Activated CD4-positive, alpha-beta T cell treated with anti-CD3 and anti-CD28 coated beads, Interleukin-2, amount 10 ng/mL, durations not matched to agents 24 days and 14 days (primary cell): ENCODE measurements around the gene BTN2A1. TPM values are rescaled to one million over a fixed set of nuclear protein-coding genes. Genes with fewer than 3 reads are reported as not detected.
"Not testable (repeated sequence)": the region's sequence is repeated elsewhere in the genome, so short reads cannot be mapped to it uniquely, and the experiment has no call there.

Source experiments
- DNase-seq: peaks from one replicate; pipeline ENCODE4 v3.0.0; 2022
- H3K27ac Mint-ChIP-seq: one replicate; pipeline ENCODE4 v1.8.0; 2022; ENCODE audit warnings: mild to moderate bottlenecking, mixed read lengths
- H3K27me3 Mint-ChIP-seq: one replicate; pipeline ENCODE4 v1.8.0; 2022; ENCODE audit warnings: mixed read lengths
- H3K36me3 Mint-ChIP-seq: one replicate; pipeline ENCODE4 v1.8.0; 2022; ENCODE audit warnings: low read depth, mild to moderate bottlenecking, mixed read lengths
- H3K4me1 Mint-ChIP-seq: one replicate; pipeline ENCODE4 v1.8.0; 2021; ENCODE audit warnings: mixed read lengths
- H3K4me3 Mint-ChIP-seq: one replicate; pipeline ENCODE4 v1.8.0; 2022; ENCODE audit warnings: mild to moderate bottlenecking, moderate library complexity, mixed read lengths
- H3K9me3 Mint-ChIP-seq: one replicate; pipeline ENCODE4 v1.8.0; 2021; ENCODE audit warnings: mixed read lengths
- intact Hi-C: fragments of 100-400 bp; cut with micrococcal nuclease; formaldehyde crosslinking; loops from one replicate; pipeline ENCODE4 v1.15.1; 2023
- total RNA-seq: library from RNA; stranded (reverse); gene quantifications from 2 replicates; pipeline ENCODE4 v1.2.3, GENCODE V29; 2022

BTN2A1 gene
- 16.5 and 19.8 TPM in 2 replicates for total RNA-seq

- intact Hi-C loops: loop anchor here (1.0 to 5.0 kb wide), 5 partner anchors 15 to 116 kb away; partner anchors contain the start of genes BTN3A2 and BTN3A3
- Mint-ChIP-seq H3K36me3 (peaks cover 39% of the 10 kb centered on the region), H3K4me1 (peaks cover 48% of the 10 kb centered on the region), H3K9me3 (no peaks in the 10 kb centered on the region), H3K27ac (peak within 1 kb of the TSS; percentile 94), H3K4me3 (peak within 1 kb of the TSS; percentile 95), H3K27me3 (no peaks in the 10 kb centered on the region)
- DNase-seq: peak; percentile 92
Measured at GRCh38 chr6:26457806-26458688, at the start of gene BTN2A1. Gene BTN2A1, plus strand, starts transcription at chr6:26457955. Its CDS starts 682 bp downstream, at chr6:26458637.

- Mint-ChIP-seq H3K27me3 (no peaks in the 10 kb centered on the region), H3K4me1 (peaks cover 29% of the 10 kb centered on the region), H3K36me3 (peaks cover 81% of the 10 kb centered on the region), H3K9me3 (no peaks in the 10 kb centered on the region), H3K4me3 (no peak overlapping the region), H3K27ac (no peak overlapping the region)
- intact Hi-C loops: no loop called here
- no peak for DNase-seq
Measured at GRCh38 chr6:26408828-26409730, 48.7 kb upstream of the BTN2A1 start.

- H3K9me3 Mint-ChIP-seq: peaks cover 17% of the 10 kb centered on the region
- no peaks in the 10 kb centered on the region for H3K27me3 Mint-ChIP-seq
- H3K27ac Mint-ChIP-seq: peak overlapping the region; percentile 67
- peaks cover 14% of the 10 kb centered on the region for H3K4me1 Mint-ChIP-seq
- peaks cover 88% of the 10 kb centered on the region for H3K36me3 Mint-ChIP-seq
- no peak overlapping the region for H3K4me3 Mint-ChIP-seq
- DNase-seq: no peak
- intact Hi-C loops: no loop called here
Measured at GRCh38 chr6:26411751-26412150, 46.0 kb upstream of the BTN2A1 start.

- intact Hi-C loops: no loop called here
- H3K27ac Mint-ChIP-seq: peak overlapping the region; percentile 67
Measured at GRCh38 chr6:26412228-26412627, 45.5 kb upstream of the BTN2A1 start.

GRCh38 chr6:26412954-26413353 lies 44.8 kb upstream of the BTN2A1 start:
- H3K9me3 Mint-ChIP-seq: peaks cover 26% of the 10 kb centered on the region

More at GRCh38 chr6:26412228-26412627, 45.5 kb upstream of the BTN2A1 start:
- no peak overlapping the region for H3K4me3 Mint-ChIP-seq
- H3K4me1 Mint-ChIP-seq: peaks cover 9% of the 10 kb centered on the region
- peaks cover 87% of the 10 kb centered on the region for H3K36me3 Mint-ChIP-seq
- peaks cover 20% of the 10 kb centered on the region for H3K9me3 Mint-ChIP-seq
- DNase-seq: no peak
- no peaks in the 10 kb centered on the region for H3K27me3 Mint-ChIP-seq

GRCh38 chr6:26414281-26414680 lies 43.5 kb upstream of the BTN2A1 start:
- intact Hi-C loops: no loop called here
- peaks cover 78% of the 10 kb centered on the region for H3K36me3 Mint-ChIP-seq
- H3K9me3 Mint-ChIP-seq: peaks cover 29% of the 10 kb centered on the region
- H3K4me1 Mint-ChIP-seq: peaks cover 5% of the 10 kb centered on the region
- H3K4me3 Mint-ChIP-seq: no peak overlapping the region
- H3K27ac Mint-ChIP-seq: no peak overlapping the region
- DNase-seq: no peak
- H3K27me3 Mint-ChIP-seq: no peaks in the 10 kb centered on the region

More at GRCh38 chr6:26412954-26413353, 44.8 kb upstream of the BTN2A1 start:
- H3K27ac Mint-ChIP-seq: no peak overlapping the region
- no peak for DNase-seq
- H3K36me3 Mint-ChIP-seq: peaks cover 86% of the 10 kb centered on the region
- intact Hi-C loops: no loop called here
- H3K4me1 Mint-ChIP-seq: peaks cover 6% of the 10 kb centered on the region
- H3K4me3 Mint-ChIP-seq: no peak overlapping the region
- no peaks in the 10 kb centered on the region for H3K27me3 Mint-ChIP-seq

GRCh38 chr6:26415036-26415614 lies 42.6 kb upstream of the BTN2A1 start:
- DNase-seq: no peak
- intact Hi-C loops: no loop called here
- H3K4me3 Mint-ChIP-seq: no peak overlapping the region
- no peak overlapping the region for H3K27ac Mint-ChIP-seq
- peaks cover 70% of the 10 kb centered on the region for H3K36me3 Mint-ChIP-seq
- H3K4me1 Mint-ChIP-seq: peaks cover 5% of the 10 kb centered on the region
- H3K27me3 Mint-ChIP-seq: no peaks in the 10 kb centered on the region
- peaks cover 29% of the 10 kb centered on the region for H3K9me3 Mint-ChIP-seq

- Mint-ChIP-seq H3K4me1 (peaks cover 5% of the 10 kb centered on the region), H3K27ac (no peak overlapping the region), H3K4me3 (no peak overlapping the region), H3K27me3 (no peaks in the 10 kb centered on the region), H3K9me3 (peaks cover 29% of the 10 kb centered on the region), H3K36me3 (peaks cover 64% of the 10 kb centered on the region)
- no peak for DNase-seq
- intact Hi-C loops: no loop called here
Measured at GRCh38 chr6:26415791-26416190, 42.0 kb upstream of the BTN2A1 start.

- peaks cover 29% of the 10 kb centered on the region for H3K9me3 Mint-ChIP-seq
- intact Hi-C loops: no loop called here
- H3K27me3 Mint-ChIP-seq: no peaks in the 10 kb centered on the region
- H3K36me3 Mint-ChIP-seq: peaks cover 60% of the 10 kb centered on the region
- H3K27ac Mint-ChIP-seq: no peak overlapping the region
- peaks cover 5% of the 10 kb centered on the region for H3K4me1 Mint-ChIP-seq
- H3K4me3 Mint-ChIP-seq: no peak overlapping the region
- DNase-seq: no peak
Measured at GRCh38 chr6:26416288-26416687, 41.5 kb upstream of the BTN2A1 start.

- H3K4me3 Mint-ChIP-seq, H3K27ac Mint-ChIP-seq, intact Hi-C loops, H3K27me3 Mint-ChIP-seq, DNase-seq, H3K4me1 Mint-ChIP-seq: not testable (repeated sequence)
- peaks cover 29% of the 10 kb centered on the region for H3K9me3 Mint-ChIP-seq
- peaks cover 46% of the 10 kb centered on the region for H3K36me3 Mint-ChIP-seq
Measured at GRCh38 chr6:26418077-26418476, 39.7 kb upstream of the BTN2A1 start.

GRCh38 chr6:26418795-26419194 lies 39.0 kb upstream of the BTN2A1 start:
- H3K27ac Mint-ChIP-seq, DNase-seq, intact Hi-C loops, H3K4me3 Mint-ChIP-seq, H3K27me3 Mint-ChIP-seq, H3K4me1 Mint-ChIP-seq: not testable (repeated sequence)
- Mint-ChIP-seq H3K36me3 (peaks cover 39% of the 10 kb centered on the region), H3K9me3 (peaks cover 29% of the 10 kb centered on the region)

GRCh38 chr6:26420688-26421171 lies 37.0 kb upstream of the BTN2A1 start:
- no peak overlapping the region for H3K4me3 Mint-ChIP-seq
- H3K9me3 Mint-ChIP-seq: peaks cover 21% of the 10 kb centered on the region
- H3K4me1 Mint-ChIP-seq: peaks cover 8% of the 10 kb centered on the region
- no peak overlapping the region for H3K27ac Mint-ChIP-seq
- DNase-seq: peak; percentile 70
- peaks cover 2% of the 10 kb centered on the region for H3K27me3 Mint-ChIP-seq
- H3K36me3 Mint-ChIP-seq: peaks cover 22% of the 10 kb centered on the region
- intact Hi-C loops: loop anchor here (2.0 kb wide), 1 partner anchor 20 kb away; the partner anchor contains the start of gene BTN3A3
